SK-N-SH (cell line): ENCODE results near the gene NUMB. TPM values are rescaled to one million over a fixed set of nuclear protein-coding genes. Genes with fewer than 3 reads are reported as not detected.

Experiments
- CTCF ChIA-PET: fragments of 300-600, 350-600 bp; formaldehyde crosslinking; extraction: SDS; loops from one replicate; lab custom pipeline; 2021; lab: Yijun Ruan, JAX
- POLR2A ChIA-PET: fragments of 350-600 bp; sonication (Branson Sonifier 250); formaldehyde crosslinking; extraction: SDS; loops from one replicate; lab custom pipeline; 2020; ENCODE audit warnings: antibody characterized with exemption, inconsistent platforms; lab: Yijun Ruan, JAX
- DNase-seq: peaks from one replicate; pipeline ENCODE4 v3.0.0; 2012
- H2AFZ ChIP-seq: fragments of 200-600 bp; sonication (generic); 2 replicates; pipeline ENCODE4 v1.8.1; 2016; ENCODE audit warnings: antibody characterized with exemption, mild to moderate bottlenecking, low read depth
- H3F3A ChIP-seq: fragments of 200-600 bp; sonication (generic); replicated peaks from 2 replicates; pipeline ENCODE3; 2016; ENCODE audit warnings: antibody characterized with exemption, mild to moderate bottlenecking; ENCODE audit not compliant: insufficient read depth
- H3K27ac ChIP-seq, 2 experiments: fragments of 200-500 bp in 1 of 2; fragments of 200-600 bp in 1 of 2; sonication (Bioruptor generic) in 1 of 2; sonication (generic), shearing (Covaris generic) in 1 of 2; 2 replicates each; pipeline versions ENCODE4 v1.5.1 to v1.6.1; 2014 to 2016; ENCODE audit warnings: low read depth in 2 of 2, inconsistent platforms in 1 of 2, low read length in 1 of 2, mild to moderate bottlenecking in 1 of 2, mixed read lengths in 1 of 2
- H3K27me3 ChIP-seq: fragments of 200-600 bp; sonication (generic), shearing (Covaris generic); 2 replicates; pipeline ENCODE4 v1.6.1; 2016; ENCODE audit warnings: mixed run types; ENCODE audit not compliant: insufficient read depth
- H3K36me3 ChIP-seq, 2 experiments: fragments of 200-500 bp in 1 of 2; fragments of 200-600 bp in 1 of 2; sonication (Bioruptor generic) in 1 of 2; sonication (generic) in 1 of 2; replicated peaks in 1 of 2; 2 replicates each; pipeline versions ENCODE3 to v1.5.1; 2014 to 2016; ENCODE audit warnings: low read length in 1 of 2, mild to moderate bottlenecking in 1 of 2; ENCODE audit not compliant: insufficient read depth in 2 of 2, control insufficient read depth in 1 of 2
- H3K4me1 ChIP-seq, 2 experiments: fragments of 200-500 bp in 1 of 2; fragments of 200-600 bp in 1 of 2; sonication (Bioruptor generic) in 1 of 2; sonication (generic), shearing (Covaris generic) in 1 of 2; 2 replicates each; pipeline versions ENCODE4 v1.5.1 to v1.6.1; 2014 to 2016; ENCODE audit warnings: low read depth in 1 of 2, low read length in 1 of 2, mixed run types in 1 of 2; ENCODE audit not compliant: insufficient read depth in 2 of 2, control insufficient read depth in 1 of 2
- H3K4me2 ChIP-seq: fragments of 200-600 bp; sonication (generic), shearing (Covaris generic); 2 replicates; pipeline ENCODE4 v1.6.1; 2017; ENCODE audit warnings: mixed run types
- H3K4me3 ChIP-seq, 2 experiments: fragments of 200-500 bp in 1 of 2; fragments of 200-600 bp in 1 of 2; sonication (Bioruptor generic) in 1 of 2; sonication (generic), shearing (Covaris generic) in 1 of 2; 2 replicates each; pipeline versions ENCODE4 v1.5.1 to v1.8.1; 2014 to 2016; ENCODE audit warnings: low read depth in 2 of 2, inconsistent platforms in 1 of 2, low read length in 1 of 2, mild to moderate bottlenecking in 1 of 2, mixed read lengths in 1 of 2, moderate library complexity in 1 of 2
- H3K79me2 ChIP-seq: fragments of 200-600 bp; sonication (generic); 2 replicates; pipeline ENCODE4 v1.8.1; 2017; ENCODE audit warnings: mild to moderate bottlenecking; ENCODE audit not compliant: insufficient read depth
- H3K9ac ChIP-seq: fragments of 200-600 bp; sonication (generic); 2 replicates; pipeline ENCODE4 v1.6.1; 2017; ENCODE audit warnings: mixed run types
- H3K9me2 ChIP-seq: fragments of 200-600 bp; sonication (generic); 2 replicates; pipeline ENCODE4 v1.6.1; 2017; ENCODE audit warnings: mixed run types
- H3K9me3 ChIP-seq: fragments of 200-600 bp; sonication (generic); 2 replicates; pipeline ENCODE4 v1.6.1; 2017; ENCODE audit warnings: mixed run types, mild to moderate bottlenecking, moderate library complexity
- H4K20me1 ChIP-seq: fragments of 200-600 bp; sonication (generic); 2 replicates; pipeline ENCODE4 v1.6.1; 2017; ENCODE audit warnings: mild to moderate bottlenecking, mixed run types; ENCODE audit not compliant: insufficient read depth
- NFIC ChIP-seq: IDR thresholded peaks from 2 replicates; pipeline ENCODE4 v1.4.0; 2012; ENCODE audit warnings: borderline replicate concordance
- PBX3 ChIP-seq: IDR thresholded peaks from 2 replicates; pipeline ENCODE4; 2012
- POLR2AphosphoS5 ChIP-seq: IDR thresholded peaks from 2 replicates; pipeline ENCODE4 v1.6.1; 2012; ENCODE audit warnings: low read depth, low read length
- RAD21 ChIP-seq: IDR thresholded peaks from 2 replicates; pipeline ENCODE4 v1.6.1; 2012; ENCODE audit warnings: mild to moderate bottlenecking, low read length
- REST ChIP-seq: IDR thresholded peaks from 2 replicates; pipeline ENCODE4 v1.6.1; 2012; ENCODE audit warnings: mild to moderate bottlenecking, low read depth, low read length, moderate library complexity
- TAF1 ChIP-seq: IDR thresholded peaks from 2 replicates; pipeline ENCODE4 v1.6.1; 2012; ENCODE audit warnings: low read depth, mild to moderate bottlenecking, low read length, moderate library complexity, borderline replicate concordance
- TEAD4 ChIP-seq: IDR thresholded peaks from 2 replicates; pipeline ENCODE4 v1.4.0; 2012; ENCODE audit warnings: mild to moderate bottlenecking, borderline replicate concordance; ENCODE audit not compliant: insufficient read depth
- USF2 ChIP-seq: fragments of 150-350 bp; IDR thresholded peaks from 2 replicates; pipeline ENCODE4 v1.6.1; 2017; ENCODE audit warnings: antibody characterized with exemption, low read length, low read depth, borderline replicate concordance
- YY1 ChIP-seq: IDR thresholded peaks from 2 replicates; pipeline ENCODE4 v1.4.0; 2012; ENCODE audit warnings: low read depth, mild to moderate bottlenecking
- ZBTB33 ChIP-seq: IDR thresholded peaks from 2 replicates; pipeline ENCODE4 v1.4.0; 2012; ENCODE audit warnings: low read depth, borderline replicate concordance
- WGBS: methylation state at CpG from one replicate; pipeline ENCODE4 v1.1.6; 2017; ENCODE audit warnings: low lambda C conversion rate; 5-methylcytosine and 5-hydroxymethylcytosine counted together
- polyA plus RNA-seq, 3 experiments: library from polyadenylated mRNA; depleted of rRNA; stranded (reverse); fragments of >200 nt; gene quantifications; 2 replicates each; pipeline ENCODE4 v1.2.3, GENCODE V29; 2012

NUMB gene
- polyA plus RNA-seq, 1 of the 3 experiments (the other 2 are of a cell fraction): 58.4 TPM

- no peaks in the 10 kb centered on the region for H3K4me1 ChIP-seq
- H3K9me2 ChIP-seq: no peaks in the 10 kb centered on the region
- no peak overlapping the region for H3K4me3 ChIP-seq
- no peak overlapping the region for H2AFZ ChIP-seq
- H3K79me2 ChIP-seq: no peaks in the 10 kb centered on the region
- CTCF ChIA-PET: no interaction called here
- no peaks in the 10 kb centered on the region for H4K20me1 ChIP-seq
- no peaks in the 10 kb centered on the region for H3K9me3 ChIP-seq
- H3K27me3 ChIP-seq: no peaks in the 10 kb centered on the region
- no peak overlapping the region for H3K4me2 ChIP-seq
- no peak for TF ChIP-seq YY1
- no peak for TF ChIP-seq PBX3
- no peak for TF ChIP-seq RAD21
- no peak for TF ChIP-seq USF2
- no peak for TF ChIP-seq TAF1
- no peak for TF ChIP-seq REST
- TF ChIP-seq ZBTB33: no peak
- no peak for TF ChIP-seq NFIC
- TF ChIP-seq TEAD4: no peak
- no peak for TF ChIP-seq POLR2AphosphoS5
- no peak for DNase-seq
- no peaks in the 10 kb centered on the region for H3K36me3 ChIP-seq
- WGBS: 68% methylated on average over 10 of the region's 29 CpGs
- H3K9ac ChIP-seq: no peak overlapping the region
- POLR2A ChIA-PET: no interaction called here
- H3K27ac ChIP-seq: no peak overlapping the region
- no peaks in the 10 kb centered on the region for H3F3A ChIP-seq
Observed at GRCh38 chr14:73252491-73253322, 205.6 kb downstream of the NUMB start.
